PC-3 (cell line): Measurements from ENCODE around the gene DCAF15.

Experiments
- EZH2 ChIP-seq: fragments of 300-600 bp; sonication (generic); IDR thresholded peaks from one replicate; pipeline ENCODE4 v1.6.1; 2017; ENCODE audit warnings: antibody characterized with exemption, mild to moderate bottlenecking, low read length; ENCODE audit not compliant: unreplicated experiment
- EZH2phosphoT487 ChIP-seq: fragments of 300-600 bp; sonication (generic); IDR thresholded peaks from 2 replicates; pipeline ENCODE4 v1.6.1; 2018; ENCODE audit warnings: mild to moderate bottlenecking, antibody characterized with exemption, low read length, borderline replicate concordance
- TF ChIP-seq, protein P1 (sequence below): fragments of 300-600 bp; sonication (generic); conservative IDR thresholded peaks from 2 replicates; pipeline ENCODE4 v1.5.1; 2017; ENCODE audit warnings: antibody characterized with exemption, low read depth, mild to moderate bottlenecking, low read length

DNA sequence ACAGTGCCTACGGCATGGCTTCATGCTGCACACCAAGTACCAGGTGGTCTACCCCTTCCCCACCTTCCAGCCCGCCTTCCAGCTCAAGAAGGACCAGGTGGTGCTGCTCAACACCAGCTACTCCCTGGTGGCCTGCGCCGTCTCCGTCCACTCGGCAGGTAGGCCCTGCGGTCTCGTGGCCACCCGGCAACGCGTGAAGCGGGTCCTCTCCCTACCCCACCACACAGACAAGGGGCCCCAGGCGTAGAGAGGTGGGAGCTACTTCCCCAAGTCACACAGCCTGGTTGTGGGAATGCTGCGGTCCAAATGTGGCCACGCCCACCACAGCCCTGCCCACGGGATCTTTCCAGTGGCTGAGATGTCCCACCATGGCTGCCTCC is 4.0 kb downstream of the DCAF15 start:
- no peak for TF ChIP-seq EZH2phosphoT487
- TF ChIP-seq, protein P1, sequence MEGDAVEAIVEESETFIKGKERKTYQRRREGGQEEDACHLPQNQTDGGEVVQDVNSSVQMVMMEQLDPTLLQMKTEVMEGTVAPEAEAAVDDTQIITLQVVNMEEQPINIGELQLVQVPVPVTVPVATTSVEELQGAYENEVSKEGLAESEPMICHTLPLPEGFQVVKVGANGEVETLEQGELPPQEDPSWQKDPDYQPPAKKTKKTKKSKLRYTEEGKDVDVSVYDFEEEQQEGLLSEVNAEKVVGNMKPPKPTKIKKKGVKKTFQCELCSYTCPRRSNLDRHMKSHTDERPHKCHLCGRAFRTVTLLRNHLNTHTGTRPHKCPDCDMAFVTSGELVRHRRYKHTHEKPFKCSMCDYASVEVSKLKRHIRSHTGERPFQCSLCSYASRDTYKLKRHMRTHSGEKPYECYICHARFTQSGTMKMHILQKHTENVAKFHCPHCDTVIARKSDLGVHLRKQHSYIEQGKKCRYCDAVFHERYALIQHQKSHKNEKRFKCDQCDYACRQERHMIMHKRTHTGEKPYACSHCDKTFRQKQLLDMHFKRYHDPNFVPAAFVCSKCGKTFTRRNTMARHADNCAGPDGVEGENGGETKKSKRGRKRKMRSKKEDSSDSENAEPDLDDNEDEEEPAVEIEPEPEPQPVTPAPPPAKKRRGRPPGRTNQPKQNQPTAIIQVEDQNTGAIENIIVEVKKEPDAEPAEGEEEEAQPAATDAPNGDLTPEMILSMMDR, result no peak
- no peak for TF ChIP-seq EZH2
